HCT116 (cell line): ENCODE results near the gene AP2A1. TPM values are rescaled to one million over a fixed set of nuclear protein-coding genes. Genes with fewer than 3 reads are reported as not detected.

Source experiments
- ATAC-seq: fragments of 200-7000 bp; cut with Tn5 transposase; 2 replicates; pipeline ENCODE4 v1.9.1; 2020; ENCODE audit warnings: mild to moderate bottlenecking, moderate library complexity
- BruUV-seq: library from RNA; stranded (reverse); fragments of 400-500 nt; replicated peaks from 2 replicates; lab custom pipeline; 2021; lab: Mats Ljungman, UMichigan
- CTCF ChIA-PET: fragments of 300-600 bp; sonication (Branson Sonifier 250); formaldehyde crosslinking; loops from one replicate; lab custom pipeline; 2021; ENCODE audit warnings: antibody characterized with exemption; lab: Charles Lee
- POLR2A ChIA-PET: fragments of 300-600, 350-600 bp; sonication (Branson Sonifier 250); formaldehyde crosslinking; loops from one replicate; lab custom pipeline; 2021; ENCODE audit warnings: antibody characterized with exemption; lab: Charles Lee
- RAD21 ChIA-PET, 2 experiments: fragments of 300-600 bp; sonication (Branson Sonifier 250); formaldehyde crosslinking; loops; one replicate each; lab custom pipeline; 2023; ENCODE audit warnings: low total read pairs in 2 of 2; ENCODE audit not compliant: uncharacterized antibody in 2 of 2, unreplicated experiment in 2 of 2, low non-redundant PET in 1 of 2; lab: Charles Lee
- DNase-seq: peaks from one replicate; pipeline ENCODE4 v3.0.0-alpha.2; 2010; ENCODE audit warnings: low read depth, low spot score
- H2AFZ ChIP-seq: fragments of 200-600 bp; shearing (Covaris generic), sonication (generic); 2 replicates; pipeline ENCODE4 v1.6.1; 2017; ENCODE audit warnings: low read depth, mixed run types, mixed read lengths, antibody characterized with exemption, low read length; ENCODE audit not compliant: poor library complexity, severe bottlenecking
- H3K27ac ChIP-seq: 2 replicates; pipeline ENCODE4 v1.5.1; 2012; ENCODE audit warnings: low read depth, low read length
- H3K27me3 ChIP-seq: fragments of 200-600 bp; sonication (generic); 2 replicates; pipeline ENCODE4 v1.6.1; 2016; ENCODE audit warnings: mixed run types, low read length, mixed read lengths; ENCODE audit not compliant: insufficient read depth
- H3K36me3 ChIP-seq, 2 experiments: fragments of 200-500 bp in 1 of 2; fragments of 200-600 bp in 1 of 2; sonication (Bioruptor generic) in 1 of 2; sonication (generic) in 1 of 2; 2 replicates each; pipeline versions ENCODE4 v1.5.1 to v1.6.1; 2014 to 2016; ENCODE audit warnings: low read length in 2 of 2, inconsistent platforms in 1 of 2, mixed read lengths in 1 of 2, mixed run types in 1 of 2; ENCODE audit not compliant: insufficient read depth in 2 of 2, control insufficient read depth in 1 of 2
- H3K4me1 ChIP-seq, 2 experiments: fragments of 200-600 bp in 1 of 2; sonication (generic) in 1 of 2; 2 replicates each; pipeline versions ENCODE4 v1.5.1 to v1.6.1; 2012 to 2017; ENCODE audit warnings: low read length in 2 of 2, inconsistent platforms in 1 of 2, mild to moderate bottlenecking in 1 of 2, mixed read lengths in 1 of 2, mixed run types in 1 of 2, moderate library complexity in 1 of 2; ENCODE audit not compliant: insufficient read depth in 2 of 2, control insufficient read depth in 1 of 2
- H3K4me2 ChIP-seq: fragments of 200-600 bp; sonication (generic); 2 replicates; pipeline ENCODE4 v1.6.1; 2017; ENCODE audit warnings: mixed run types, low read length, mixed read lengths
- H3K4me3 ChIP-seq, 2 experiments: fragments of 200-600 bp in 1 of 2; sonication (generic) in 1 of 2; replicated peaks in 1 of 2; 2 replicates each; pipeline ENCODE4 v1.5.1; 2011 to 2016; ENCODE audit warnings: low read length in 2 of 2, control low read depth in 1 of 2, low read depth in 1 of 2, mild to moderate bottlenecking in 1 of 2, mixed read lengths in 1 of 2, mixed run types in 1 of 2
- H3K79me2 ChIP-seq: fragments of 200-600 bp; sonication (generic); 2 replicates; pipeline ENCODE4 v1.6.1; 2017; ENCODE audit warnings: mild to moderate bottlenecking, mixed run types, low read length, moderate library complexity, mixed read lengths; ENCODE audit not compliant: insufficient read depth
- H3K9ac ChIP-seq: fragments of 200-600 bp; sonication (generic); 2 replicates; pipeline ENCODE4 v1.6.1; 2016; ENCODE audit warnings: low read length, mixed read lengths
- H3K9me2 ChIP-seq: fragments of 200-600 bp; sonication (generic), shearing (Covaris generic); 2 replicates; pipeline ENCODE4 v1.6.1; 2017; ENCODE audit warnings: mixed run types, mild to moderate bottlenecking, moderate library complexity; ENCODE audit not compliant: insufficient read depth
- H3K9me3 ChIP-seq, 2 experiments: fragments of 200-500 bp in 1 of 2; fragments of 200-600 bp in 1 of 2; sonication (Bioruptor generic) in 1 of 2; sonication (generic) in 1 of 2; 2 replicates each; pipeline ENCODE4 v1.6.1; 2014 to 2017; ENCODE audit warnings: low read length in 2 of 2, mixed read lengths in 2 of 2, inconsistent platforms in 1 of 2, low read depth in 1 of 2, mild to moderate bottlenecking in 1 of 2, mixed run types in 1 of 2, moderate library complexity in 1 of 2; ENCODE audit not compliant: control insufficient read depth in 1 of 2, insufficient read depth in 1 of 2
- H4K20me1 ChIP-seq: fragments of 200-600 bp; sonication (generic), shearing (Covaris generic); 2 replicates; pipeline ENCODE4 v1.6.1; 2017; ENCODE audit warnings: mixed run types, mild to moderate bottlenecking, moderate library complexity; ENCODE audit not compliant: insufficient read depth
- CBX3 ChIP-seq: IDR thresholded peaks from 2 replicates; pipeline ENCODE4 v1.6.1; 2012; ENCODE audit warnings: low read depth
- EGR1 ChIP-seq: IDR thresholded peaks from 2 replicates; pipeline ENCODE4 v1.6.1; 2012; ENCODE audit warnings: low read depth
- EZH2 ChIP-seq: fragments of 200-600 bp; sonication (generic); IDR thresholded peaks from 2 replicates; pipeline ENCODE4 v1.6.1; 2017; ENCODE audit warnings: antibody characterized with exemption, mixed run types
- EZH2phosphoT487 ChIP-seq: fragments of 200-600 bp; IDR thresholded peaks from 2 replicates; pipeline ENCODE4 v1.6.1; 2018; ENCODE audit warnings: antibody characterized with exemption, borderline replicate concordance
- JUND ChIP-seq: IDR thresholded peaks from 2 replicates; pipeline ENCODE4 v1.6.1; 2012
- MAX ChIP-seq: IDR thresholded peaks from 2 replicates; pipeline ENCODE4 v1.6.1; 2012
- POLR2A ChIP-seq: IDR thresholded peaks from 2 replicates; pipeline ENCODE4 v1.7.0; 2011; ENCODE audit warnings: borderline replicate concordance; ENCODE audit not compliant: insufficient read depth, insufficient read length; ENCODE audit errors: extremely low read depth
- POLR2AphosphoS5 ChIP-seq: IDR thresholded peaks from 2 replicates; pipeline ENCODE4 v1.6.1; 2011; ENCODE audit warnings: mild to moderate bottlenecking, low read depth, low read length, moderate library complexity
- RAD21 ChIP-seq: IDR thresholded peaks from 2 replicates; pipeline ENCODE4 v1.6.1; 2012; ENCODE audit warnings: low read depth, mild to moderate bottlenecking
- SIN3A ChIP-seq: IDR thresholded peaks from 2 replicates; pipeline ENCODE4 v1.6.1; 2012; ENCODE audit warnings: low read depth
- SP1 ChIP-seq: IDR thresholded peaks from 2 replicates; pipeline ENCODE4 v1.6.1; 2012; ENCODE audit warnings: low read depth
- SRF ChIP-seq: IDR thresholded peaks from 2 replicates; pipeline ENCODE4 v1.6.1; 2012; ENCODE audit warnings: low read depth
- YY1 ChIP-seq: IDR thresholded peaks from 2 replicates; pipeline ENCODE4 v1.6.1; 2011; ENCODE audit warnings: low read length, low read depth, moderate library complexity, mild to moderate bottlenecking; ENCODE audit not compliant: insufficient replicate concordance; ENCODE audit errors: extremely low read depth
- ZFX ChIP-seq: fragments of 450-650 bp; IDR thresholded peaks from 2 replicates; pipeline ENCODE4 v1.6.1; 2017
- ZNF274 ChIP-seq: fragments of 200-500 bp; sonication (Bioruptor generic); IDR thresholded peaks from 2 replicates; pipeline ENCODE4 v1.6.1; 2014; ENCODE audit warnings: mild to moderate bottlenecking, low read depth, low read length, inconsistent platforms
- intact Hi-C: fragments of 100-400 bp; cut with micrococcal nuclease; formaldehyde crosslinking; loops from 2 replicates; pipeline ENCODE4 v1.10.0; 2022
- total RNA-seq: library from RNA; stranded (reverse); gene quantifications from one replicate; pipeline ENCODE4 v1.2.1, GENCODE V29; 2021; ENCODE audit not compliant: unreplicated experiment
- TF ChIP-seq, protein P1 (sequence below), 3 experiments: fragments of 200-600 bp in 1 of 3; sonication (generic) in 1 of 3; IDR thresholded peaks in 2 of 3; conservative IDR thresholded peaks in 1 of 3; 2 replicates each; pipeline ENCODE4 v1.5.1; 2012 to 2017; ENCODE audit warnings: low read depth in 2 of 3, low read length in 2 of 3, antibody characterized with exemption in 1 of 3, borderline replicate concordance in 1 of 3, control low read depth in 1 of 3, mild to moderate bottlenecking in 1 of 3, mixed read lengths in 1 of 3, mixed run types in 1 of 3, moderate library complexity in 1 of 3; ENCODE audit not compliant: insufficient read depth in 1 of 3

AP2A1 gene
- total RNA-seq, 1 experiment from 2014 or later: 102 TPM

DNA sequence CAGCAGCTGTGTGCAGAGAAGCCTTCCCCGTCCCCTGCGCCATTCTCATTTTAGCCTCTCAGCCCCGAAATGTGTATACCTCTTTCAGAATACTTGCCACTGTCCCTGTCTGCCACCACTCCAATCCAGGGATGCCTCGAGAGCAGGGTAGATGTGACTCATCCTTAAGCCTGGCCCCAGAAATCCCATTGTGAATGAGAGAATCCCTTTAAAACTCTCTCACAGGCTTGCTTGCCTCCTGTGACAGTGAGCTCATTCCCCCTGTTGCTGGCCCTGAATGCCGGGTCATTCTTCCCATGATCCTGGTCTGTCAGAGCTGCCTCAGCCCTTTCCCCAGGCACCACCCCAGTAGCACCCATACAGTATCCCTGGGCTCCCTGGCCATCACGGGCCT lies 9.6 kb downstream of the AP2A1 start (continued):
- TF ChIP-seq JUND: no peak
- TF ChIP-seq, protein P1, sequence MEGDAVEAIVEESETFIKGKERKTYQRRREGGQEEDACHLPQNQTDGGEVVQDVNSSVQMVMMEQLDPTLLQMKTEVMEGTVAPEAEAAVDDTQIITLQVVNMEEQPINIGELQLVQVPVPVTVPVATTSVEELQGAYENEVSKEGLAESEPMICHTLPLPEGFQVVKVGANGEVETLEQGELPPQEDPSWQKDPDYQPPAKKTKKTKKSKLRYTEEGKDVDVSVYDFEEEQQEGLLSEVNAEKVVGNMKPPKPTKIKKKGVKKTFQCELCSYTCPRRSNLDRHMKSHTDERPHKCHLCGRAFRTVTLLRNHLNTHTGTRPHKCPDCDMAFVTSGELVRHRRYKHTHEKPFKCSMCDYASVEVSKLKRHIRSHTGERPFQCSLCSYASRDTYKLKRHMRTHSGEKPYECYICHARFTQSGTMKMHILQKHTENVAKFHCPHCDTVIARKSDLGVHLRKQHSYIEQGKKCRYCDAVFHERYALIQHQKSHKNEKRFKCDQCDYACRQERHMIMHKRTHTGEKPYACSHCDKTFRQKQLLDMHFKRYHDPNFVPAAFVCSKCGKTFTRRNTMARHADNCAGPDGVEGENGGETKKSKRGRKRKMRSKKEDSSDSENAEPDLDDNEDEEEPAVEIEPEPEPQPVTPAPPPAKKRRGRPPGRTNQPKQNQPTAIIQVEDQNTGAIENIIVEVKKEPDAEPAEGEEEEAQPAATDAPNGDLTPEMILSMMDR (IDR thresholded peaks at IDR 0.05 in 2 of 3, conservative IDR thresholded peaks at IDR 0.05 in 1 of 3; ENCODE audit: borderline replicate concordance in 1 of 3, insufficient read depth in 1 of 3, low read depth in 2 of 3, low read length in 2 of 3): no peak
- no peak for TF ChIP-seq EZH2phosphoT487
- no peak for TF ChIP-seq RAD21
- no peak for TF ChIP-seq EGR1
- no peak for TF ChIP-seq ZNF274
- TF ChIP-seq, all 23 proteins: peak for 0

DNA sequence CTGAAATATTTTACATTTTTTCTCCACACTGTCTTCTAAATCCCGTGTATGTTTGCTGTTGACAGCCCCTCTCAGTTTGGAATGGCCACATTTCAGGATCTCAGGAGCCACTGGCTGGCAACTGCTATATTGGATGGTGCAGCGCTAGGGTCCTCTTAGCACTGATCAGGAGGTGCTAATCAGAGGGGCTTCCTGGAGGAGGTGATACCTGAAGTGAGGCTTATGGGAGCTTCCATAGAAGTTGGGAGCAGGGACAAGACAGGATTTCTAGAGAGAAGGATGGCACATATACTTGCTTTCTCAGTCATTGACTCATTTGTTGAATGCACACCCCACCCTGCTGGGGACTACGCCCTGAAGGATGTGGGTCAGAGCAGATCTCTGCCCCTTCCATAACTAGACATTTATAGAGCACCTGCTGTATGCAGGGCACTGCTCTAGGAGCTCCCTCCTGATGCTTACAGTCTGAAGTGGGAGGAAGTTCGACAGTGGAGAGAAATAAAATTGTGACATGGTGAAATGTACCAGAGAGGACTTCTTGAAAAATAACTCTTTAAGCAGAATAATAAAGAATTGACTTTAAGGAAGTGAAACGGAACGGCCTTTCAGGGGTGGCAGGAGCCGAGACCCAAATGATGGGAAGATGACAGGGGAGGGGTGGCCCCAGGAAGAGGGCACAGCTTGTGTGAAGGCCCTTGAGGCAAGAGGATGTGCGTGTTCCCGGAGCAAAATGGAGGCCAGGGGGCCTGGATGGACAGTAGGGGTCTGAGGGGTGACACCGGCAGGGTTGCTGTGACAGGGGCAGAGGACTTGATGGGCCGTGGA lies 13.1 kb downstream of the AP2A1 start:
- CTCF ChIA-PET: no interaction called here
- BruUV-seq: no TSS peak
- ATAC-seq: no peak

More for the DNA sequence above, 13.1 kb downstream of the AP2A1 start:
- Histone ChIP-seq H3K9me2 (no peaks in the 10 kb centered on the region), H3K4me2 (no peak overlapping the region), H3K9me3 (no peaks in the 10 kb centered on the region), H3K4me1 (peaks cover 0 to under 1% of the 10 kb centered on the region in 2 experiments; a peak in 1 of 4 replicates), H3K36me3 (peaks cover 1 to 10% of the 10 kb centered on the region in 2 experiments; a peak in 2 of 4 replicates), H3K27ac (no peak overlapping the region), H3K27me3 (no peaks in the 10 kb centered on the region)
- DNase-seq: no peak
- POLR2A ChIA-PET: no interaction called here
- intact Hi-C loops: no loop called here
- TF ChIP-seq EZH2phosphoT487: no peak
- TF ChIP-seq POLR2AphosphoS5: no peak
- no peak for TF ChIP-seq MAX
- TF ChIP-seq SIN3A: no peak
- no peak for TF ChIP-seq POLR2A
- TF ChIP-seq SP1: no peak
- TF ChIP-seq CBX3: no peak
- no peak for TF ChIP-seq EZH2
- TF ChIP-seq ZFX: no peak
- no peak for TF ChIP-seq YY1
- TF ChIP-seq SRF: no peak
- TF ChIP-seq ZNF274: no peak
- TF ChIP-seq, all 23 proteins: peak for 0
- H4K20me1 ChIP-seq: no peaks in the 10 kb centered on the region
- H3K9ac ChIP-seq: no peak overlapping the region
- H2AFZ ChIP-seq: no peak overlapping the region
- no peak overlapping the region for H3K4me3 ChIP-seq
- RAD21 ChIA-PET: interaction anchor here in 1 of 2 experiments (0.6 kb wide), 1 partner anchor 68 kb away, joined by 3 read pairs; no protein-coding TSS in a partner anchor
- peaks cover 4% of the 10 kb centered on the region; the same call in 1 of the 2 replicates for H3K79me2 ChIP-seq
